GM12873 (cell line): Measurements from ENCODE around the gene NOTCH3.

Source experiments
- CTCF ChIP-seq: IDR thresholded peaks from 2 replicates; pipeline ENCODE4 v1.5.1; 2012; ENCODE audit warnings: low read depth, mild to moderate bottlenecking, moderate library complexity, low read length, control low read depth; ENCODE audit not compliant: insufficient read depth; ENCODE audit errors: missing control alignments

NOTCH3 gene

GRCh38 chr19:15149737-15150136, 51.1 kb downstream of the NOTCH3 start:
- TF ChIP-seq CTCF, result no peak

GRCh38 chr19:15147090-15147489, 53.7 kb downstream of the NOTCH3 start:
- no peak for TF ChIP-seq CTCF

GRCh38 chr19:15144046-15144646, 56.6 kb downstream of the NOTCH3 start:
- TF ChIP-seq CTCF, result no peak

GRCh38 chr19:15142313-15142712, 58.5 kb downstream of the NOTCH3 start:
- no peak for TF ChIP-seq CTCF

- TF ChIP-seq CTCF, result no peak
These were observed 59.7 kb downstream of the NOTCH3 start for GRCh38 chr19:15141143-15141542.

GRCh38 chr19:15138427-15138826, 62.4 kb downstream of the NOTCH3 start:
- TF ChIP-seq CTCF, result no peak

- no peak for TF ChIP-seq CTCF
These were observed 63.0 kb downstream of the NOTCH3 start for GRCh38 chr19:15137777-15138176.
